ENCODE measurements around the gene TAF6L. TPM values are rescaled to one million over a fixed set of nuclear protein-coding genes. Genes with fewer than 3 reads are reported as not detected.
A peak's percentile ranks its signal among the peaks of the same experiment; 100 is the strongest.

Gene TAF6L
- total and polyA plus RNA-seq, 9 of the 15 experiments (the other 6 are each of a cell fraction or from before 2014, with no cell fraction given) = 0.04 to 45.5 (median 20.8) TPM

GRCh38 chr11:62791501-62792201 lies 20.5 kb downstream of the TAF6L start, which contains the start of gene TMEM223 (continued):
- TF ChIP-seq E2F8 (IDR thresholded peaks at IDR 0.05; ENCODE audit: low read depth, partially characterized antibody) (peak; percentile 79), ZNF217 (CRISPR knock-in tag; IDR thresholded peaks at IDR 0.05) (no peak), POLR2AphosphoS2 (IDR thresholded peaks at IDR 0.05; ENCODE audit: low read length) (peak; percentile 87; the same call in 1 of the 2 replicates), ZBTB17 (CRISPR knock-in tag; IDR thresholded peaks at IDR 0.05) (peak; percentile 81), POLR2G (IDR thresholded peaks at IDR 0.05; ENCODE audit: low read depth, low read length) (peak; percentile 95), ARID1B (IDR thresholded peaks at IDR 0.05) (no peak), NR1H2 (CRISPR knock-in tag; IDR thresholded peaks at IDR 0.05) (peak; percentile 97), YY1 (IDR thresholded peaks at IDR 0.05; ENCODE audit: borderline replicate concordance in 1 of 3, control insufficient read depth in 1 of 3, extremely low read depth in 1 of 3, insufficient read depth in 3 of 3, insufficient read length in 1 of 3, insufficient replicate concordance in 2 of 3, low read depth in 1 of 3, low read length in 2 of 3) (peak; percentile 75 to 96 (median 92)), C11orf30 (IDR thresholded peaks at IDR 0.05; ENCODE audit: low read depth) (peak; percentile 86)
- TF ChIP-seq, protein P1, sequence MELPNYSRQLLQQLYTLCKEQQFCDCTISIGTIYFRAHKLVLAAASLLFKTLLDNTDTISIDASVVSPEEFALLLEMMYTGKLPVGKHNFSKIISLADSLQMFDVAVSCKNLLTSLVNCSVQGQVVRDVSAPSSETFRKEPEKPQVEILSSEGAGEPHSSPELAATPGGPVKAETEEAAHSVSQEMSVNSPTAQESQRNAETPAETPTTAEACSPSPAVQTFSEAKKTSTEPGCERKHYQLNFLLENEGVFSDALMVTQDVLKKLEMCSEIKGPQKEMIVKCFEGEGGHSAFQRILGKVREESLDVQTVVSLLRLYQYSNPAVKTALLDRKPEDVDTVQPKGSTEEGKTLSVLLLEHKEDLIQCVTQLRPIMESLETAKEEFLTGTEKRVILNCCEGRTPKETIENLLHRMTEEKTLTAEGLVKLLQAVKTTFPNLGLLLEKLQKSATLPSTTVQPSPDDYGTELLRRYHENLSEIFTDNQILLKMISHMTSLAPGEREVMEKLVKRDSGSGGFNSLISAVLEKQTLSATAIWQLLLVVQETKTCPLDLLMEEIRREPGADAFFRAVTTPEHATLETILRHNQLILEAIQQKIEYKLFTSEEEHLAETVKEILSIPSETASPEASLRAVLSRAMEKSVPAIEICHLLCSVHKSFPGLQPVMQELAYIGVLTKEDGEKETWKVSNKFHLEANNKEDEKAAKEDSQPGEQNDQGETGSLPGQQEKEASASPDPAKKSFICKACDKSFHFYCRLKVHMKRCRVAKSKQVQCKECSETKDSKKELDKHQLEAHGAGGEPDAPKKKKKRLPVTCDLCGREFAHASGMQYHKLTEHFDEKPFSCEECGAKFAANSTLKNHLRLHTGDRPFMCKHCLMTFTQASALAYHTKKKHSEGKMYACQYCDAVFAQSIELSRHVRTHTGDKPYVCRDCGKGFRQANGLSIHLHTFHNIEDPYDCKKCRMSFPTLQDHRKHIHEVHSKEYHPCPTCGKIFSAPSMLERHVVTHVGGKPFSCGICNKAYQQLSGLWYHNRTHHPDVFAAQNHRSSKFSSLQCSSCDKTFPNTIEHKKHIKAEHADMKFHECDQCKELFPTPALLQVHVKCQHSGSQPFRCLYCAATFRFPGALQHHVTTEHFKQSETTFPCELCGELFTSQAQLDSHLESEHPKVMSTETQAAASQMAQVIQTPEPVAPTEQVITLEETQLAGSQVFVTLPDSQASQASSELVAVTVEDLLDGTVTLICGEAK (IDR thresholded peaks at IDR 0.05) = peak; percentile 91
- TF ChIP-seq, protein P1 (CRISPR knock-in tag; IDR thresholded peaks at IDR 0.05) = no peak
- TF ChIP-seq, protein P2, sequence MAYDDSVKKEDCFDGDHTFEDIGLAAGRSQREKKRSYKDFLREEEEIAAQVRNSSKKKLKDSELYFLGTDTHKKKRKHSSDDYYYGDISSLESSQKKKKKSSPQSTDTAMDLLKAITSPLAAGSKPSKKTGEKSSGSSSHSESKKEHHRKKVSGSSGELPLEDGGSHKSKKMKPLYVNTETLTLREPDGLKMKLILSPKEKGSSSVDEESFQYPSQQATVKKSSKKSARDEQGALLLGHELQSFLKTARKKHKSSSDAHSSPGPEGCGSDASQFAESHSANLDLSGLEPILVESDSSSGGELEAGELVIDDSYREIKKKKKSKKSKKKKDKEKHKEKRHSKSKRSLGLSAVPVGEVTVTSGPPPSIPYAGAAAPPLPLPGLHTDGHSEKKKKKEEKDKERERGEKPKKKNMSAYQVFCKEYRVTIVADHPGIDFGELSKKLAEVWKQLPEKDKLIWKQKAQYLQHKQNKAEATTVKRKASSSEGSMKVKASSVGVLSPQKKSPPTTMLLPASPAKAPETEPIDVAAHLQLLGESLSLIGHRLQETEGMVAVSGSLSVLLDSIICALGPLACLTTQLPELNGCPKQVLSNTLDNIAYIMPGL (CRISPR knock-in tag; IDR thresholded peaks at IDR 0.05) = peak; percentile 90; the same call in 1 of the 2 replicates
